ENCODE results near the gene ENGASE. TPM values are rescaled to one million over a fixed set of nuclear protein-coding genes. Genes with fewer than 3 reads are reported as not detected.
"Not testable (repeated sequence)": the region's sequence is repeated elsewhere in the genome, so short reads cannot be mapped to it uniquely, and the experiment has no call there.

Gene ENGASE
- total RNA-seq, 1 donor from 2014 or later: 51.5 TPM

DNA sequence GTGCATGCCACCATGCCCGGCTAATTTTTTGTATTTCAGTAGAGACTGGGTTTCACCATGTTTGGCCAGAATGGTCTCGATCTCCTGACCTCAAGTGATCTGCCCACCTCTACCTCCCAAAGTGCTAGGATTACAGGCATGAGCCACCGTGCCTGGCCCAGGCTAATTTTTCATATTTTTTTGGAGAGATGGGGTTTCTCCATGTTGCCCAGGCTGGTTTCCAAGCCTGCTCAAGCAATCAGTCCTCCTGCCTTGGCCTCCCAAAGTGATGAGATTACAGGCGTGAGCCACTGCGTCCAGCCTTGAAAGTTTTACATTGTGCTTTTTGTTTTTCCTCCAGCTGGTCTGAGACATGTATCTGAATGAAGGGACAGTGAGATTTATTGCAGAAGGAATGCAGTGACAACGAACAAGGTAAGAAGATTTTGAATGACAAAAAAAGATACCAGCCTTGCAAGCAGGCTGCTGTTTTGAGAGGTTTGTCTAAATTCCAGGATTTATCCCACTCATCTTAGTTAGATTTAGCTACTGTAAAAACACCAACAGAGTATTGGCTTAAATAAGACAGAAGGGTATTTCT is 3.4 kb upstream of the ENGASE start:
- TF ChIP-seq, protein P1, sequence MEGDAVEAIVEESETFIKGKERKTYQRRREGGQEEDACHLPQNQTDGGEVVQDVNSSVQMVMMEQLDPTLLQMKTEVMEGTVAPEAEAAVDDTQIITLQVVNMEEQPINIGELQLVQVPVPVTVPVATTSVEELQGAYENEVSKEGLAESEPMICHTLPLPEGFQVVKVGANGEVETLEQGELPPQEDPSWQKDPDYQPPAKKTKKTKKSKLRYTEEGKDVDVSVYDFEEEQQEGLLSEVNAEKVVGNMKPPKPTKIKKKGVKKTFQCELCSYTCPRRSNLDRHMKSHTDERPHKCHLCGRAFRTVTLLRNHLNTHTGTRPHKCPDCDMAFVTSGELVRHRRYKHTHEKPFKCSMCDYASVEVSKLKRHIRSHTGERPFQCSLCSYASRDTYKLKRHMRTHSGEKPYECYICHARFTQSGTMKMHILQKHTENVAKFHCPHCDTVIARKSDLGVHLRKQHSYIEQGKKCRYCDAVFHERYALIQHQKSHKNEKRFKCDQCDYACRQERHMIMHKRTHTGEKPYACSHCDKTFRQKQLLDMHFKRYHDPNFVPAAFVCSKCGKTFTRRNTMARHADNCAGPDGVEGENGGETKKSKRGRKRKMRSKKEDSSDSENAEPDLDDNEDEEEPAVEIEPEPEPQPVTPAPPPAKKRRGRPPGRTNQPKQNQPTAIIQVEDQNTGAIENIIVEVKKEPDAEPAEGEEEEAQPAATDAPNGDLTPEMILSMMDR (IDR thresholded peaks at IDR 0.05; ENCODE audit: partially characterized antibody, unreplicated experiment): no peak
- Mint-ChIP-seq H3K27me3 (ENCODE audit: unreplicated experiment) (peaks cover 7% of the 10 kb centered on the region), H3K4me3 (ENCODE audit: unreplicated experiment) (no peak overlapping the region), H3K36me3 (ENCODE audit: unreplicated experiment) (no peaks in the 10 kb centered on the region), H3K9me3 (ENCODE audit: unreplicated experiment) (peaks cover 8% of the 10 kb centered on the region), H3K4me1 (ENCODE audit: low read depth, unreplicated experiment) (peaks cover 6% of the 10 kb centered on the region), H3K27ac (ENCODE audit: unreplicated experiment) (no peak overlapping the region)
- no peak for DNase-seq

- Mint-ChIP-seq H3K36me3 (ENCODE audit: unreplicated experiment) (no peaks in the 10 kb centered on the region), H3K27ac (ENCODE audit: unreplicated experiment) (no peak overlapping the region), H3K27me3 (ENCODE audit: unreplicated experiment) (peaks cover 7% of the 10 kb centered on the region), H3K4me1 (ENCODE audit: low read depth, unreplicated experiment) (peaks cover 6% of the 10 kb centered on the region), H3K9me3 (ENCODE audit: unreplicated experiment) (peaks cover 8% of the 10 kb centered on the region), H3K4me3 (ENCODE audit: unreplicated experiment) (no peak overlapping the region)
- no peak for DNase-seq
- TF ChIP-seq, protein P1 (IDR thresholded peaks at IDR 0.05; ENCODE audit: partially characterized antibody, unreplicated experiment): no peak
Measured at GRCh38 chr17:79072544-79072943, 2.1 kb upstream of the ENGASE start.

- Mint-ChIP-seq H3K4me1 (ENCODE audit: low read depth, unreplicated experiment) (peaks cover 6% of the 10 kb centered on the region), H3K4me3 (ENCODE audit: unreplicated experiment) (no peak overlapping the region), H3K27me3 (ENCODE audit: unreplicated experiment) (peaks cover 7% of the 10 kb centered on the region), H3K9me3 (ENCODE audit: unreplicated experiment) (peaks cover 8% of the 10 kb centered on the region), H3K27ac (ENCODE audit: unreplicated experiment) (no peak overlapping the region), H3K36me3 (ENCODE audit: unreplicated experiment) (no peaks in the 10 kb centered on the region)
- DNase-seq: no peak
- TF ChIP-seq, protein P1 (IDR thresholded peaks at IDR 0.05; ENCODE audit: partially characterized antibody, unreplicated experiment): no peak
Measured at GRCh38 chr17:79073016-79073705, 1.5 kb upstream of the ENGASE start.

DNA sequence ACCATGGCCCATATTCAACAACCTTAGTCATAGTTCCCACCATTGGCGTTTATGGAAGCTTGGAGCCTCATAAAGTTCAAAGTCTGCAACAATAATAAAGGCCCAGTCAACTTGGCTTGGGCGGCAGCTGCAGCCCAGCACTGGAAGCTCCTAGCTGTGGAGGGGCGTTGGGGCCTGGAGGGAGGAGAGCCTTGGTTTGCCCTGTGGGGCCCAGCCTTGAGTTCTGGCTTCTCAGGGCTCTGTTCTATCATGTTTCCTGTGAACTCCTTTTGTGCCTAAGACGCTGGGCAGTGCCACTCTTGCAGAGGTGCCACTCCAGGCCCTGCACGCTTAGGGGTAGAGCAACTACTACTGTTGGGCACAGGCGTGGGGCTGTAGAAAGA is 927 bp upstream of the ENGASE start:
- no peak overlapping the region for H3K4me3 Mint-ChIP-seq (ENCODE audit: unreplicated experiment)
- H3K4me1 Mint-ChIP-seq (ENCODE audit: low read depth, unreplicated experiment): peaks cover 6% of the 10 kb centered on the region
- no peak for DNase-seq
- no peak overlapping the region for H3K27ac Mint-ChIP-seq (ENCODE audit: unreplicated experiment)
- H3K27me3 Mint-ChIP-seq (ENCODE audit: unreplicated experiment): peaks cover 7% of the 10 kb centered on the region
- peaks cover 8% of the 10 kb centered on the region for H3K9me3 Mint-ChIP-seq (ENCODE audit: unreplicated experiment)
- no peaks in the 10 kb centered on the region for H3K36me3 Mint-ChIP-seq (ENCODE audit: unreplicated experiment)
- TF ChIP-seq, protein P1 (IDR thresholded peaks at IDR 0.05; ENCODE audit: partially characterized antibody, unreplicated experiment): no peak

- not testable (repeated sequence) for H3K4me1 Mint-ChIP-seq (ENCODE audit: low read depth, unreplicated experiment); H3K27me3 Mint-ChIP-seq (ENCODE audit: unreplicated experiment); DNase-seq; H3K9me3 Mint-ChIP-seq (ENCODE audit: unreplicated experiment); H3K27ac Mint-ChIP-seq (ENCODE audit: unreplicated experiment); H3K36me3 Mint-ChIP-seq (ENCODE audit: unreplicated experiment)
- H3K4me3 Mint-ChIP-seq (ENCODE audit: unreplicated experiment): peak overlapping the region; percentile 76
Measured at GRCh38 chr17:79074121-79074648, 439 bp upstream of the ENGASE start.
